Measurements from ENCODE around the gene SRGAP2B.
"Not testable (repeated sequence)": the region's sequence is repeated elsewhere in the genome, so short reads cannot be mapped to it uniquely, and the experiment has no call there.

Gene SRGAP2B

GRCh38 chr1:145052019-145052776 lies 42.9 kb downstream of the SRGAP2B start:
- not testable (repeated sequence) for H3K4me3 ChIP-seq (ENCODE audit: low read depth, low read length); DNase-seq (ENCODE audit: low read depth)

- DNase-seq (ENCODE audit: low read depth); H3K4me3 ChIP-seq (ENCODE audit: low read depth, low read length): not testable (repeated sequence)
These were observed 46.8 kb downstream of the SRGAP2B start for GRCh38 chr1:145048181-145048856.

DNA sequence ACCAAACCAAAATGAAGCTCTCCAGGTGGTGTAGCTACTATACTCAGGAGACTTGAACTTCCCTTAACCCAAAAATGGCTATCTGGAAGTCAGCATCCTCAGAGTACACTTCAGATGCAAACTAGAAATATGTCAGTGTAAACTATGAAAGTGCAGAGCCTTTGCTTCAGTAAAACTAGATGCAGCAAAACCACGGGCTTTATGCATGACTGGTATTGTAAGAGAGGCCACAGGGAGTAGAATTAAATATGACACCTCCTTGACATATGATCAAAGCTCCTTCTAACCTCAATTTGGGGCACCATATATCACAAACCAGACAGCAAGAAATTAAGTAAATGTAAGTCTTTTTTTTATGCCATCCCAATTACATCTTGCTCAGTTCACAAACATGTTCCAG lies 47.6 kb downstream of the SRGAP2B start:
- H3K4me3 ChIP-seq (ENCODE audit: low read depth, low read length); DNase-seq (ENCODE audit: low read depth): not testable (repeated sequence)

- DNase-seq (ENCODE audit: low read depth); H3K4me3 ChIP-seq (ENCODE audit: low read depth, low read length): not testable (repeated sequence)
These were observed 49.4 kb downstream of the SRGAP2B start for GRCh38 chr1:145045571-145046273.

DNA sequence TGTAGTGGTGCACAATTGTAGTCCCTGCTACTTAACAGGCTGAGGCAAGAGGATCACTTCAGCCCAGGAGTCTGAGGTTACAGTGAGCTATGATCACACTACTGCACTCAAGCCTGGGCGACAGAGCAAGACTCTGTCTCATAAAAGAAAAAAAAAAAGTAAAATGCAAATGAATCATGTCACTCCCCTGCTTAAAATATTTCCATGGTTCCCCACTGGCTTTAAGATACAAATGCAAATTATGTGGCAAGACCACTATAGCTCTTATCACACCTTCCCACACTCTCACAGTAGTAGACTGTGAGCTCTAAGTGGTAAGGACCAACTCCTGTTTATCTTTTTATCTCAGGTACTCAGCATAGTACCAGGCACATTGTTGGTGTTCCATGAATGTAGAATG lies 53.6 kb downstream of the SRGAP2B start:
- not testable (repeated sequence) for DNase-seq (ENCODE audit: low read depth); H3K4me3 ChIP-seq (ENCODE audit: low read depth, low read length)

DNA sequence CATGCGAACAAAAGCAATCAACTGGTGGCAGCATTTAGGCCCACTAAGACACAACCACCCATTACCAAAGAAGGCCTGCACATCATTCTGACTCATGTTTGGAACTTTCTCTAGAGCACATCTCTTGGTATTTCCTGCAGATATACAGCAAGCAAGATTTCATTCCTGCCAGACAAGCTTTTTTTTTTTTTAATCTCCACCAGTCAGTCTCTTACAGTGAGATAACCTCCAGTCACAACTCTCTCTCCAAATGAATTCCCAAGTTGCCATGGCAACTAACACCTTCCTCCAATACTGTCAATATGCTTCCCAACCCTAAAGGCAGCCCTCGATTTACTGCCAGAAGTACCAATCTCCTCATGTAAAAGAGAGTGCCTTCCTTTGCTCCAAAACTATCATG lies 59.1 kb downstream of the SRGAP2B start:
- DNase-seq (ENCODE audit: low read depth); H3K4me3 ChIP-seq (ENCODE audit: low read depth, low read length): not testable (repeated sequence)

GRCh38 chr1:145033523-145033922 lies 61.6 kb downstream of the SRGAP2B start:
- H3K4me3 ChIP-seq (ENCODE audit: low read depth, low read length); DNase-seq (ENCODE audit: low read depth): not testable (repeated sequence)

- H3K4me3 ChIP-seq (ENCODE audit: low read depth, low read length); DNase-seq (ENCODE audit: low read depth): not testable (repeated sequence)
These were observed 67.9 kb downstream of the SRGAP2B start for GRCh38 chr1:145027251-145027650.

DNA sequence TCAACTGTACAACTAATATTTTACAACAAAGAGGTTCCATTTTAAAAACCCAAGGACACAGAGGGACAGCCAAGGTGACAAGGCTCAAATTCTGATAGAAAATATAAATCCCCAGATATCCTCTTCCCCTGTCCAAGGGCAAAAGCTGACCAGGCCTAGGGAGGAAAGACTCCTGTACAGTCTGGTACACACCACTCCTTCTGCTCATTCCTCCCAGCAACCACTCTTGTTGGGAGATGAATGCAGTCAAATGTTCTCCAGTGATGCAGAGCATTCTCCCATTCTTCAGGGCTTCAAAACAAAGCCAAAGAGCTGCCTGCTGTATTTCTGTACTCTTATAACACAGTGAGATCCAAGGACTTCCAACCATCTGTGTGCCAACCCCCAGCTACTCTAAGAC lies 69.8 kb downstream of the SRGAP2B start:
- DNase-seq (ENCODE audit: low read depth); H3K4me3 ChIP-seq (ENCODE audit: low read depth, low read length): not testable (repeated sequence)

DNA sequence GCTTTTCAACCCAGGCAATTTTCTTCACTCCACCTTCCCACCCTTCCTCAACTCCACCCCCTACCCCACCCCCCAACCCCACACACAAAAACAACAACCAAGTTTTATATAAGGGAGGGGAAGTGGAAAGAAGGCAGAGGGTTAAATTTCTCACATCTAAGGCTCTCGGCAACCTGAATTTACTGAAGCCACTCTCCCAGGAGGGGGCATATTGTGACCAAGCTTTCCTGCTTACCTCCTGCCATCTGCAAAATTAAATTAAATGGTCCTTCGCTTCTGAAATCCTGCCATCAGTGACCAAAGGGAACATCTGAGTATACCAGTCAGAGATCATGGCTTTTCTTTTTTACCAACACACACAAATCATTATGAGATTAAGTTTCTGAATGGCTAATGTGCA lies 72.9 kb downstream of the SRGAP2B start:
- DNase-seq (ENCODE audit: low read depth); H3K4me3 ChIP-seq (ENCODE audit: low read depth, low read length): not testable (repeated sequence)

DNA sequence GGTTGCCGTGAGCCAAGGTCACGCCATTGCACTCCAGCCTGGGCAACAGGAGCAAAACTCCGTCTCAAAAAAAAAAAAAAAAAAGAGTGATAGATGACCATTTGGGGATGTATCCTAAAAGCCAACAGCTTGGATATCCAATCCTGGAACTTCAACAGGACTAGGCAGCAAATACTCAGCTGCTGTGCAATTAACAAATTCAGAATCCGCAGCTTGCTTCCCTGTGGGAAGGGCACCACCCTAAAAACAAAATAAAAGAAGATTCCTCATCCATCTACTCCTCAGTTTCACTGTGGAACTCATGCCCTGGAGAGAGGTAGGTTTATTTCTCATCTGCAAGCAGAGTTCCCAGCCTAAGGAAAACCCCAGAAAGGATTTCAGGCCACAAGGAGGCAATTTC lies 73.4 kb downstream of the SRGAP2B start:
- not testable (repeated sequence) for DNase-seq (ENCODE audit: low read depth); H3K4me3 ChIP-seq (ENCODE audit: low read depth, low read length)

DNA sequence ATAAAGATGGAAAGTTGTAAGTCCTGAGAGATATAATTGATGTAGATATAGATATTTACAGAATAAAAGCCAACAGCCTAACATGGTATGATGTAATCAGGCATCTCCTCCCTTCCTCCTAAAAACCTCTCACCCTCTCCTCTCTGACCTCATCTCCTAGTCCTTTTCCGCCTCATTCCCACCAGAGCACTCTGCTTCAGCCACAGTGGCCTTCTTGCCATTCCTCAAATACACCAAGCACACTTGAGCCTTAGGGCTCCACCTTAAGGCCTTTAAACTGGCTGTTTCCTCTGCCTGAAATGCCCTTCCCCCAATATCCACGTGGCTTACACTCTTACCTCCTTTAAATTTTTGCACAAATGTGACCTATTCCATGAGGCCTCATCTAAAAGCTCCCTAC lies 75.4 kb downstream of the SRGAP2B start:
- not testable (repeated sequence) for H3K4me3 ChIP-seq (ENCODE audit: low read depth, low read length); DNase-seq (ENCODE audit: low read depth)

DNA sequence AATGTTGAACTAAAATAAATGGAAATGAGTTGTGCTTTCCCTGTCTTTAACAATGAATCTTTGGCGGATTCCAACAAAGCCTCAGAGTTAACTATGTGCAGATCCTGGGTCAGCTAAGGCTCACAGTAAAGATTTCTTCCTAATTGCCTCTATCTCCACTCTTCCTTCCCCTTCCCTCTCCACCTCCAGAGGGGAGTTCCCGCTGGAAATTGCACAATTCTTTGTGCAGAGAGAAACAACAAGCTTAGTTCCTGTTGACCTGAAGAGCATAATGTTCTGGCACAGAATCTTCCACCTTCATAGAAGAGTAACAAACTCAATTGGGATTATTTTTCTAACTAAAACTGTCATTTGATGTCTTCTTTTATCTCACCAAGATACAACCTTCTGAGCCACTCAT lies 77.4 kb downstream of the SRGAP2B start:
- H3K4me3 ChIP-seq (ENCODE audit: low read depth, low read length); DNase-seq (ENCODE audit: low read depth): not testable (repeated sequence)

GRCh38 chr1:145016492-145016862 lies 78.7 kb downstream of the SRGAP2B start:
- not testable (repeated sequence) for DNase-seq (ENCODE audit: low read depth); H3K4me3 ChIP-seq (ENCODE audit: low read depth, low read length)

DNA sequence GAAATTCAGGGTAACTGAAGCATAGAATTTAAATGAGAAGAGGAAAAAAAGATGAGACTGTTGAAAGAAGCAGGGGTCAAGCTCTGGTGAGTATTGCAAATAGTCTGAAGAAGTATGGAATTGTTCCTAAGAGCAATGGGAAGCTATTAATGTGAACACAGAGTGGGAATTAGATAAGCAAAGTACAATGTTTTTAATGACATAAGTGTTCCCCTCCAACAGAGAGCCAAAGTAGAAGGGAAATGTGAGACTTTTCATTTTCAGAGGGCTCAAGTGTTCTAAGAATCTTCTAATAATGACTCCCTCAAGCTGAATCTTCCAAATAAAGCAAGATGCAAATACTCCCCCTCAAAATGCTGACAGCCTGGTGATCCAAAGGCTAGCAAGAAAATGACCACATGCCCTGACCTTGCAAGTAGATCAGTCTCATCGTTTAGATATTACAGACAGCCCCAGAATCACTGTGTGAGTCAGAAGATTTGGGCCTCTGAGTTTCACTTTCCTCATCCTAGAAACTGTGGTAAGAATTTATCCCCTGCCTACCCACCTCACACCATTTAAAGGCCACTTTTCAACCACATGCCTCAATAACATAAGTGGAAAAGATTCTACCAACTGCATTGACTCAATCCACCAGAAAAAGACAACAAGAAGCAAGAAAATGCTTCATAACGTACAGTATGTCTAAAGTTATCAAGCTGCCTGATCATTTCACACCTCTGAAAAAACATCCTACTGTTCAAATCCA lies 79.2 kb downstream of the SRGAP2B start:
- DNase-seq (ENCODE audit: low read depth) = not testable (repeated sequence)

GRCh38 chr1:145013353-145013752 lies 81.8 kb downstream of the SRGAP2B start:
- DNase-seq (ENCODE audit: low read depth); H3K4me3 ChIP-seq (ENCODE audit: low read depth, low read length): not testable (repeated sequence)

More for the DNA sequence above, 79.2 kb downstream of the SRGAP2B start:
- H3K4me3 ChIP-seq (ENCODE audit: low read depth, low read length) = not testable (repeated sequence)

DNA sequence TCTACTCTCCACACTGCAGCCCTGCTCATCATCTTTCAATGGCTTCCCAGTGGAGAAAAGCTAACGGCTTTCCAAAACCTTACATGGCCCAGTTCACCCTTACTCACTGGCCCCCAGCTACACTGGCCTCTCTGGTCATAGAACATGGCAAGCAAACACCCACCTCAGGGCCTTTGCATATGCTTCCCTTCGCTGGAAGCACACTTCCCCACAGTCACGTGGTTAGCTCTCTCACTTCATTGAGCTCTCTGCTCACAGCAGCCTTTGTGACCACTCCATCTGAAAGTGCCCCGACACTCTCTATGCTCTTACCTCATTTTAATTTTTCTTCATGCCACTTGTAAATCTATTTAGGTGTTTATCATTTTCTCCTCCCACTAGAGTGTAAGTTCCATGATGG lies 83.3 kb downstream of the SRGAP2B start:
- not testable (repeated sequence) for H3K4me3 ChIP-seq (ENCODE audit: low read depth, low read length); DNase-seq (ENCODE audit: low read depth)

GRCh38 chr1:145010580-145010979 lies 84.5 kb downstream of the SRGAP2B start:
- DNase-seq (ENCODE audit: low read depth); H3K4me3 ChIP-seq (ENCODE audit: low read depth, low read length): not testable (repeated sequence)

DNA sequence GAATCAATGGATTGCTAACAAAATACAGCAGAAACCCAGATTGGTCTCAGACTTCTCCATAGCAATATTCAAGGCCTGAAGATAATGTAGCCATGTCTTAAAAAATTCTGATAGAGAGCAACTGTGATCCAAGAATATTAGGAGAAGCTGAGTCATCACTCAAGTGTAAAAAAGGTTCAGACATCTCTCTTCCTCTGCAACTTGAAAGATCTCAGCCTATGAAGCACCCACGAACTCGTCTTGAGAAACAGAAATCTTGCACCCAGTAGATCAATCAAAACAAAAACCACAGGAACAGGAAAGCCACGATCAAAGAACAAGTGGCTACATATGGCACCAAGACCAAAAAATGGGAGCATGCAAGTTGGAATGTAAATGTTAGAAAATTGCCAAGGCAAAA lies 85.2 kb downstream of the SRGAP2B start:
- not testable (repeated sequence) for H3K4me3 ChIP-seq (ENCODE audit: low read depth, low read length); DNase-seq (ENCODE audit: low read depth)
